ENCODE data around the gene NOM1.

NOM1 gene

GRCh38 chr7:157004521-157005455 is 55.3 kb downstream of the NOM1 start:
- DNase-seq (ENCODE audit: low read depth) = no peak

- DNase-seq (ENCODE audit: low read depth) = no peak
Measured at GRCh38 chr7:157005456-157006204, 56.1 kb downstream of the NOM1 start.

GRCh38 chr7:157006205-157006747 is 56.8 kb downstream of the NOM1 start:
- DNase-seq (ENCODE audit: low read depth) = no peak

GRCh38 chr7:157006829-157007469 is 57.4 kb downstream of the NOM1 start:
- DNase-seq (ENCODE audit: low read depth) = no peak

- no peak for DNase-seq (ENCODE audit: low read depth)
Measured at GRCh38 chr7:157007470-157008066, 58.1 kb downstream of the NOM1 start.

- no peak for DNase-seq (ENCODE audit: low read depth)
Measured at GRCh38 chr7:157008206-157009169, 59.0 kb downstream of the NOM1 start.

GRCh38 chr7:157009170-157009777 is 59.8 kb downstream of the NOM1 start:
- no peak for DNase-seq (ENCODE audit: low read depth)

GRCh38 chr7:157009778-157010587 is 60.5 kb downstream of the NOM1 start:
- no peak for DNase-seq (ENCODE audit: low read depth)

- no peak for DNase-seq (ENCODE audit: low read depth)
Measured at GRCh38 chr7:157010588-157011332, 61.2 kb downstream of the NOM1 start, which contains the start of gene MNX1. TSS of gene MNX1 (minus strand) at chr7:157010663. CDS start at chr7:157010350, 313 bp downstream.

GRCh38 chr7:157011333-157012112 is 62.0 kb downstream of the NOM1 start:
- no peak for DNase-seq (ENCODE audit: low read depth)

GRCh38 chr7:157012113-157012547 is 62.6 kb downstream of the NOM1 start:
- DNase-seq (ENCODE audit: low read depth) = no peak

- no peak for DNase-seq (ENCODE audit: low read depth)
Measured at GRCh38 chr7:157013101-157013500, 63.6 kb downstream of the NOM1 start.

GRCh38 chr7:157013602-157014549 is 64.4 kb downstream of the NOM1 start:
- no peak for DNase-seq (ENCODE audit: low read depth)

- DNase-seq (ENCODE audit: low read depth) = no peak
Measured at GRCh38 chr7:157014635-157015555, 65.4 kb downstream of the NOM1 start.

- no peak for DNase-seq (ENCODE audit: low read depth)
Measured at GRCh38 chr7:157016024-157016351, 66.5 kb downstream of the NOM1 start.
